Activated naive CD8-positive, alpha-beta T cell treated with anti-CD3 and anti-CD28 coated beads, Interleukin-2, amount 50 U/mL, for 24 hours (primary cell): ENCODE results near the gene GRIK3.
"Not testable (repeated sequence)": the region's sequence is repeated elsewhere in the genome, so short reads cannot be mapped to it uniquely, and the experiment has no call there.

Experiments
- ATAC-seq: fragments of 150-1000 bp; cut with Tn5 transposase; one replicate; pipeline ENCODE4 v1.10.0; 2021
- DNase-seq: peaks from one replicate; pipeline ENCODE4 v3.0.0; 2021
- H3K27ac Mint-ChIP-seq: one replicate; pipeline ENCODE4 v1.8.0; 2021; ENCODE audit warnings: mild to moderate bottlenecking, mixed read lengths
- H3K27me3 Mint-ChIP-seq: one replicate; pipeline ENCODE4 v1.8.0; 2021; ENCODE audit warnings: mixed read lengths
- H3K36me3 Mint-ChIP-seq: one replicate; pipeline ENCODE4 v1.8.0; 2021; ENCODE audit warnings: low read depth, mixed read lengths
- H3K4me1 Mint-ChIP-seq: one replicate; pipeline ENCODE4 v1.8.0; 2021; ENCODE audit warnings: mixed read lengths
- H3K4me3 Mint-ChIP-seq: one replicate; pipeline ENCODE4 v1.8.0; 2021; ENCODE audit warnings: mild to moderate bottlenecking, moderate library complexity, mixed read lengths
- H3K9me3 Mint-ChIP-seq: one replicate; pipeline ENCODE4 v1.8.0; 2021; ENCODE audit warnings: mixed read lengths

The GRIK3 gene

GRCh38 chr1:36941316-36941978 lies 92.9 kb downstream of the GRIK3 start:
- H3K9me3 Mint-ChIP-seq, result no peaks in the 10 kb centered on the region
- H3K4me1 Mint-ChIP-seq, result no peaks in the 10 kb centered on the region
- peaks cover 9% of the 10 kb centered on the region for H3K27me3 Mint-ChIP-seq
- H3K27ac Mint-ChIP-seq, result no peak overlapping the region
- no peaks in the 10 kb centered on the region for H3K36me3 Mint-ChIP-seq
- no peak for DNase-seq
- no peak for ATAC-seq
- no peak overlapping the region for H3K4me3 Mint-ChIP-seq

GRCh38 chr1:36938819-36939218 lies 95.5 kb downstream of the GRIK3 start:
- DNase-seq, result no peak
- Mint-ChIP-seq H3K27ac (no peak overlapping the region), H3K4me1 (no peaks in the 10 kb centered on the region), H3K36me3 (no peaks in the 10 kb centered on the region), H3K27me3 (peaks cover 11% of the 10 kb centered on the region), H3K9me3 (no peaks in the 10 kb centered on the region), H3K4me3 (no peak overlapping the region)
- no peak for ATAC-seq

- ATAC-seq, result no peak
- no peak overlapping the region for H3K4me3 Mint-ChIP-seq
- no peak overlapping the region for H3K27ac Mint-ChIP-seq
- peaks cover 11% of the 10 kb centered on the region for H3K27me3 Mint-ChIP-seq
- H3K9me3 Mint-ChIP-seq, result no peaks in the 10 kb centered on the region
- H3K4me1 Mint-ChIP-seq, result no peaks in the 10 kb centered on the region
- no peak for DNase-seq
- H3K36me3 Mint-ChIP-seq, result no peaks in the 10 kb centered on the region
Measured at GRCh38 chr1:36937371-36937770, 96.9 kb downstream of the GRIK3 start.

GRCh38 chr1:36934061-36934460 lies 100.3 kb downstream of the GRIK3 start:
- no peak overlapping the region for H3K27ac Mint-ChIP-seq
- no peaks in the 10 kb centered on the region for H3K4me1 Mint-ChIP-seq
- H3K36me3 Mint-ChIP-seq, result no peaks in the 10 kb centered on the region
- ATAC-seq, result no peak
- H3K9me3 Mint-ChIP-seq, result no peaks in the 10 kb centered on the region
- peaks cover 7% of the 10 kb centered on the region for H3K27me3 Mint-ChIP-seq
- H3K4me3 Mint-ChIP-seq, result no peak overlapping the region
- DNase-seq, result no peak

GRCh38 chr1:36927826-36928225 lies 106.5 kb downstream of the GRIK3 start:
- Mint-ChIP-seq H3K27ac (no peak overlapping the region), H3K4me1 (no peaks in the 10 kb centered on the region), H3K9me3 (no peaks in the 10 kb centered on the region), H3K36me3 (no peaks in the 10 kb centered on the region), H3K4me3 (no peak overlapping the region), H3K27me3 (peaks cover 8% of the 10 kb centered on the region)
- no peak for DNase-seq
- no peak for ATAC-seq

- Mint-ChIP-seq H3K27ac (no peak overlapping the region), H3K9me3 (no peaks in the 10 kb centered on the region), H3K4me3 (no peak overlapping the region), H3K36me3 (no peaks in the 10 kb centered on the region), H3K27me3 (peaks cover 10% of the 10 kb centered on the region), H3K4me1 (no peaks in the 10 kb centered on the region)
- no peak for ATAC-seq
- no peak for DNase-seq
Measured at GRCh38 chr1:36925251-36925650, 109.1 kb downstream of the GRIK3 start.

GRCh38 chr1:36924282-36924811 lies 110.0 kb downstream of the GRIK3 start:
- DNase-seq, result peak; percentile 45
- Mint-ChIP-seq H3K36me3 (no peaks in the 10 kb centered on the region), H3K4me1 (no peaks in the 10 kb centered on the region), H3K4me3 (no peak overlapping the region), H3K27me3 (peaks cover 10% of the 10 kb centered on the region), H3K27ac (no peak overlapping the region), H3K9me3 (no peaks in the 10 kb centered on the region)
- ATAC-seq, result no peak

- H3K36me3 Mint-ChIP-seq, result no peaks in the 10 kb centered on the region
- H3K9me3 Mint-ChIP-seq, result no peaks in the 10 kb centered on the region
- H3K27me3 Mint-ChIP-seq, result peaks cover 11% of the 10 kb centered on the region
- no peak overlapping the region for H3K27ac Mint-ChIP-seq
- no peaks in the 10 kb centered on the region for H3K4me1 Mint-ChIP-seq
- no peak overlapping the region for H3K4me3 Mint-ChIP-seq
- no peak for ATAC-seq
- no peak for DNase-seq
Measured at GRCh38 chr1:36922593-36923426, 111.5 kb downstream of the GRIK3 start.

- H3K27me3 Mint-ChIP-seq, result peaks cover 11% of the 10 kb centered on the region
- H3K4me1 Mint-ChIP-seq, result no peaks in the 10 kb centered on the region
- ATAC-seq, result no peak
- H3K9me3 Mint-ChIP-seq, result no peaks in the 10 kb centered on the region
- H3K27ac Mint-ChIP-seq, result no peak overlapping the region
- H3K4me3 Mint-ChIP-seq, result no peak overlapping the region
- no peak for DNase-seq
- no peaks in the 10 kb centered on the region for H3K36me3 Mint-ChIP-seq
Measured at GRCh38 chr1:36922071-36922470, 112.2 kb downstream of the GRIK3 start.

GRCh38 chr1:36920801-36921405 lies 113.4 kb downstream of the GRIK3 start:
- H3K4me1 Mint-ChIP-seq, result no peaks in the 10 kb centered on the region
- H3K9me3 Mint-ChIP-seq, result peaks cover 2% of the 10 kb centered on the region

GRCh38 chr1:36920371-36920770 lies 113.9 kb downstream of the GRIK3 start:
- no peak overlapping the region for H3K27ac Mint-ChIP-seq
- ATAC-seq (no peak), DNase-seq (no peak)
- peaks cover 9% of the 10 kb centered on the region for H3K27me3 Mint-ChIP-seq
- no peak overlapping the region for H3K4me3 Mint-ChIP-seq
- H3K4me1 Mint-ChIP-seq, result no peaks in the 10 kb centered on the region
- H3K36me3 Mint-ChIP-seq, result no peaks in the 10 kb centered on the region
- peaks cover 5% of the 10 kb centered on the region for H3K9me3 Mint-ChIP-seq

More at GRCh38 chr1:36920801-36921405, 113.4 kb downstream of the GRIK3 start:
- Mint-ChIP-seq H3K4me3 (no peak overlapping the region), H3K27ac (no peak overlapping the region), H3K36me3 (no peaks in the 10 kb centered on the region), H3K27me3 (peaks cover 9% of the 10 kb centered on the region)
- DNase-seq (no peak), ATAC-seq (no peak)

GRCh38 chr1:36919491-36920145 lies 114.7 kb downstream of the GRIK3 start:
- Mint-ChIP-seq H3K4me1 (no peaks in the 10 kb centered on the region), H3K27ac (no peak overlapping the region), H3K36me3 (no peaks in the 10 kb centered on the region), H3K4me3 (no peak overlapping the region), H3K27me3 (peaks cover 9% of the 10 kb centered on the region), H3K9me3 (peaks cover 5% of the 10 kb centered on the region)
- ATAC-seq (no peak), DNase-seq (no peak)

- ATAC-seq, result no peak
Measured at GRCh38 chr1:36918604-36919003, 115.7 kb downstream of the GRIK3 start.

GRCh38 chr1:36916542-36916941 lies 117.8 kb downstream of the GRIK3 start:
- H3K27ac Mint-ChIP-seq, H3K9me3 Mint-ChIP-seq, H3K4me1 Mint-ChIP-seq: not testable (repeated sequence)

More at GRCh38 chr1:36918604-36919003, 115.7 kb downstream of the GRIK3 start:
- Mint-ChIP-seq H3K27ac (no peak overlapping the region), H3K4me3 (no peak overlapping the region), H3K27me3 (peaks cover 8% of the 10 kb centered on the region), H3K9me3 (peaks cover 5% of the 10 kb centered on the region), H3K4me1 (no peaks in the 10 kb centered on the region), H3K36me3 (no peaks in the 10 kb centered on the region)
- no peak for DNase-seq

More at GRCh38 chr1:36916542-36916941, 117.8 kb downstream of the GRIK3 start:
- H3K36me3 Mint-ChIP-seq, DNase-seq, H3K4me3 Mint-ChIP-seq, ATAC-seq: not testable (repeated sequence)
- H3K27me3 Mint-ChIP-seq, result peaks cover 14% of the 10 kb centered on the region
